IgD-negative memory B cell (primary cell): ENCODE results near the gene CXXC5. TPM values are rescaled to one million over a fixed set of nuclear protein-coding genes. Genes with fewer than 3 reads are reported as not detected.

Source experiments
- H3K27ac Mint-ChIP-seq, 3 donors: one replicate each; pipeline ENCODE4 v1.8.0; 2020 to 2022; ENCODE audit warnings: mild to moderate bottlenecking in 3 of 3, mixed read lengths in 3 of 3, moderate library complexity in 1 of 3
- H3K27me3 Mint-ChIP-seq: one replicate; pipeline ENCODE4 v1.8.0; 2021; ENCODE audit warnings: mixed read lengths
- H3K36me3 Mint-ChIP-seq: one replicate; pipeline ENCODE4 v1.8.0; 2020; ENCODE audit warnings: mild to moderate bottlenecking, mixed read lengths
- H3K4me1 Mint-ChIP-seq, 3 donors: one replicate each; pipeline ENCODE4 v1.8.0; 2020 to 2022; ENCODE audit warnings: mixed read lengths in 3 of 3, mild to moderate bottlenecking in 1 of 3
- H3K4me3 Mint-ChIP-seq, 4 donors: one replicate each; pipeline ENCODE4 v1.8.0; 2020 to 2022; ENCODE audit warnings: mild to moderate bottlenecking in 4 of 4, mixed read lengths in 4 of 4, moderate library complexity in 3 of 4
- H3K9me3 Mint-ChIP-seq, 3 donors: one replicate each; pipeline ENCODE4 v1.8.0; 2020 to 2021; ENCODE audit warnings: mixed read lengths in 3 of 3, mild to moderate bottlenecking in 1 of 3
- polyA plus RNA-seq: library from polyadenylated mRNA; unstranded; fragments of 300-500 nt; fragmentation: Illumina TruSeq; gene quantifications from one replicate; pipeline ENCODE4 v1.2.3, GENCODE V29; 2021

CXXC5 gene
- polyA plus RNA-seq, 1 donor from 2014 or later = 447 TPM

DNA sequence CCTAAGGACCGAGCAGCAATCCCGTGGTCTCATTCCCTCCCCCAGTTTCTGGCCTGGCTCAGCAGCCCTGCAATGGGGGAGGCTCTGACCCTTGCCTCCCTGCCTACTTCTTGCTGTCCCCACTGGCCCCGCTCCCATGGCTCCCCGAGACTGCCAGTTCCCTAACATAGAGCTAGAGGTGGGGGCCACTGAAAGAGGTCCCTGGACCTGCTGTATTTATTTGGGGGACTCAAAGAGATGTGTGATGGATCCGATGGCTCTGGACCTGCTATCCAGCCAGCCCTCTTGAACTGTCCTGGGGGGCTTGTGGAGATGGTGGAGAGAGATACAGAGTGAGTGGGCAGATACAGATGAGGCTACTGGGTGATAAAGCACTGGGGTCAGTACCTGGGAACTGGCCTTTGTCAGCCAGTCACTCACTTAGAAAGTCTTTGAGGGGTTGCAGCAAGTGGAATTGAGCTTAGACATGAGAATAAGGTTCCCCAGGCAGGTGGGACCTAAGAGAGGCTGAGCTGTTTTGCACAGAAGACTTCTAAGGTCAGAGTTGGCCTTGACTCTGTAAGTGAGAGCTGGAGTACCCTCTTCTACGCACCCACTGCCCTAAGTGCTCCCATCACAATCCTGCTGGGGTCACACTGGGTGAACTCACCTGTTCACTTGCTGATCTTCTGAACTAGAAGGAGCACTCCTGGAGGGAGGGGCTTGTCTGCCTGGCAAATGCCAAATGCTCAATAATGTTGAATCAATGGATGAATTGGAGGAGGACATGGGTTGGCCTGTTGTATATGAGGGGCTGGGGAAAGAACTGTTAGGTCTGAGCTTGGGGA lies 42.9 kb downstream of the CXXC5 start:
- Mint-ChIP-seq H3K36me3 (no peaks in the 10 kb centered on the region), H3K4me3 (no peak overlapping the region), H3K27ac (peak overlapping the region in 2 of 3 donors; percentile 73 to 93), H3K9me3 (no peaks in the 10 kb centered on the region), H3K27me3 (peaks cover 3% of the 10 kb centered on the region), H3K4me1 (peaks cover 22 to 23% (median 23%) of the 10 kb centered on the region in 3 donors)

DNA sequence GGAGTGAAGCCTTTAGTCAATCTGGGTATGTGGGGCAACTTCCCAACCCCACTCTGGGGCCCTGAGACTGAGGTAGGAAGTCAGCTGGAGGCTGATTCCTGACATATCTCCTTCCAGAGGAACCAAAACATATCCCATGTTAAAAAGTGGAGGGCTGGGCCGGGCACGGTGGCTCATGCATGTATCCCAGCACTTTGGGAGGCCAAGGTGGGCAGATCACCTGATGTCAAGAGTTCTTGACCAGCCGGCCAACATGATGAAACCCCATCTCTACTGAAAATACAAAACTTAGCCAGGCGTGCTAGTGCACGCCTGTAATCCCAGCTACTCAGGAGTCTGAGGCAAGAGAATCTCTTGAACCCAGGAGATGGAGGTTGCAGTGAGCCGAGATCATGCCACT lies 44.0 kb downstream of the CXXC5 start:
- H3K36me3 Mint-ChIP-seq = no peaks in the 10 kb centered on the region
- H3K4me1 Mint-ChIP-seq = peaks cover 18 to 23% (median 19%) of the 10 kb centered on the region in 3 donors
- H3K27ac Mint-ChIP-seq = no peak overlapping the region
- peaks cover 10% of the 10 kb centered on the region for H3K27me3 Mint-ChIP-seq
- H3K9me3 Mint-ChIP-seq = no peaks in the 10 kb centered on the region
- H3K4me3 Mint-ChIP-seq = peak overlapping the region in 1 of 4 donors; percentile 8

DNA sequence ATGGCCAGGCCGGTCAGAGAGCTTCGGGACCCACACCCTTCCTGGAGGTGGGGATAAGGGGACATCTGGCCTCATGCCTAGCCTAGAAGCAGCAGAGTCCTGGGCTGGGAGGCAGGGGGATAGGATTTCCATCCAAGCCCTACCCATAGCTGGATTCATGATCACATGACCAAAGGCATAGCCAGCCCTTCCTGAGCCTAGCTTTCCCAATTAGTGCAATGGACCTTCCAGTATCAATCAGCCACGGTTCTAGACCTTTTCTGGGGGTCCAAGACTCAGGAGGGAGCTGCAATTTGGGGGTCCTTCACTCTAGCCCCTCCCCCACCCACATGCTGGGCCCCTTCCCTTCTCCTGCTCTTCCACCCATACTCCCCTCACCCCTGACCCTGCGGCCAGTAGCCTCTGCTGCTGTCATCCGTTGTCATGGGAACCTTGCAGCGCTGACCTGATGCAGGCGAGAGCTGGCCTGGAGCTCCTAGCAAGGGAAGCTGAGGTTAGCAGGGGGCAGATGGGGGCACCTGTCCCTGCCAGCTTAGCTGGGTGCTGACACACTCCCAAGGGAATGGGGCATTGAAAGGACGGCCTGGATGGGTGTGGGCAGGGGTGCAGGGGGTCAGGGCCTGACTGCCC lies 44.6 kb downstream of the CXXC5 start:
- H3K4me3 Mint-ChIP-seq = no peak overlapping the region
- peaks cover 10% of the 10 kb centered on the region for H3K27me3 Mint-ChIP-seq
- H3K36me3 Mint-ChIP-seq = no peaks in the 10 kb centered on the region
- peak overlapping the region in 1 of 3 donors; percentile 53 for H3K27ac Mint-ChIP-seq
- H3K4me1 Mint-ChIP-seq = peaks cover 12 to 23% (median 15%) of the 10 kb centered on the region in 3 donors
- H3K9me3 Mint-ChIP-seq = no peaks in the 10 kb centered on the region

DNA sequence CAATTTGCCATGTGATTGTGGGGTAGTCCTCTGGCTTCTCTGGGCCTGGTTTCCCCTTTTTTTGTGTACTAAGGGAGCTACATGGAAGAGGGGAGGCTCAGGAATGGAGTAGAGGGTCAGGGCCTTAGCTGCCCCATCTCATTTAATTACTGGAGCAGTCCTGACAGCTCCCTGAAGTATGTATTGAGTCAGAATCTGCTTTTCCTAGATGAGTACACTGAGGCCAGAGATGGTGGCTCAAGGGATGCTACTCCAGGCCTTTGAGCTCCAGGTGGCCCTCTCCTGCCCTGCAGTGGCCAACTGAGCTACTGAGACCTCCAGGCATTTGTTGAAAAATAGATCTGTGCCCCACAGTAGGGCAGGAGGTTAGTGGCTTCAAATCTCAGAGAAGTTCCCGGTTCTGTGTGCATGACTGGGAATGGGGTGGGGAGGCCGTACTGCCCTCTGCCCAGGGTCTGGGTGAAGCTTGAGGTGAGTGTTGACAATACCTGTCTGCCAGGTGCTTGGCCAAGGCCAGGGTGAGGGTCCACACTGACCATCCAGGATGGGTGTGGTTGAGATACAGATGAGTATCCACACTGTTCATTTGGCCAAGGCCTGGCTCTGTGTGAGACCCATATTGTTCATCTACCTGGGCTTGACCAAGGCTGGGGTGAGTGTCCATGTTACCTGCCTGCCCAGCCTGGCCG lies 45.7 kb downstream of the CXXC5 start:
- Mint-ChIP-seq H3K9me3 (no peaks in the 10 kb centered on the region), H3K36me3 (no peaks in the 10 kb centered on the region), H3K4me1 (peaks cover 17 to 28% (median 19%) of the 10 kb centered on the region in 3 donors), H3K4me3 (peak overlapping the region in 1 of 4 donors; percentile 4), H3K27ac (no peak overlapping the region), H3K27me3 (peaks cover 20% of the 10 kb centered on the region)

DNA sequence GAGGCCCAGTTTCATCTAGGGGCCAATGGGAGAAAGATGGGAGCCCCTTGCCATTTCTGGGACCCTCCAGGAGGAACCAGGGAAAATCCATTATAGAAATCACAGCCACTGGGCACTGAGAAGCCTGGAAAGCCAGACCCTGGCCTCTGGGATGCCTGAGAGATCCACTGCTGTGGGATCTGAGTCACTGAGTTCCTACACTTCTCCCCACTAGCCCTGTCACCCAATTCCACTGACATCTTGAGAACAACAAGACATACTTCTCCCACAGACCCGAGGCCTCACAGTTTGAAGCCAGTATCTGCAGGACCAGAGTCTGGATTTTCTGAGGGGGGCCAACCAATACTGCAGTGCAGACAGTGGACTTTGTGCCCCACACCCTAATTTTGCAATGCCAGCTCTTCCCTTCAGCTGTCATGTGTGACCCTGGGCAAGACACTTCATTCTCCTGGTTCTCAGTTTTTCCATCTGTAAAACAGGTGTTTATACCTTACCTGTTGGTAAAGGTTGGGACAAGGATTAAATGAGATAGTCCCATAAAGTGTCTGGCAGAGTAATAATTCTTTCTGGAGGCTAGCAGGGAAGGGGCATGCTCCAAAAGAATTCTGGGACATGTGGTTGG lies 46.5 kb downstream of the CXXC5 start:
- H3K27me3 Mint-ChIP-seq = peaks cover 22% of the 10 kb centered on the region
- no peaks in the 10 kb centered on the region for H3K36me3 Mint-ChIP-seq
- H3K4me3 Mint-ChIP-seq = peak overlapping the region in 1 of 4 donors; percentile 4
- peaks cover 18 to 27% (median 19%) of the 10 kb centered on the region in 3 donors for H3K4me1 Mint-ChIP-seq
- H3K9me3 Mint-ChIP-seq = no peaks in the 10 kb centered on the region
- H3K27ac Mint-ChIP-seq = no peak overlapping the region

DNA sequence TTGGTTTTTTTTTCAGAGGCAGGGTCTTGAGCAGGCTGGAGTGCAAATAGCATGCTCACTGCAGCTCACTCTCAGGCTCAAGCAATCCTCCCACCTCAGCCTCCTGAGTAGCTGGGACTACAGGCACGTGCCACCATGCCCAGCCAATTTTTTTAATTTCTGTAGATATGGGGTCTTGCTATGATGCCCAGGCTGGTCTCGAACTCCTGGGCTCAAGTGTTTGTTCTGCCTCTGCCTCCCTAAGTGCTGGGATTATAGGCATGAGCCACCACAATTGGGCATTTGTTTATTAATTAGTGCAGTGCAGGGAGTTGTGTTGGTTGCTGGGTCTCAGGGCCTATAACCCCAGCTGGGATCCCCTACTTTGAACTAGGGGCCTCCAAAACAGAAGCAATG lies 47.0 kb downstream of the CXXC5 start:
- Mint-ChIP-seq H3K4me1 (peaks cover 15 to 22% (median 16%) of the 10 kb centered on the region in 3 donors), H3K36me3 (no peaks in the 10 kb centered on the region), H3K4me3 (no peak overlapping the region), H3K9me3 (no peaks in the 10 kb centered on the region), H3K27me3 (peaks cover 22% of the 10 kb centered on the region), H3K27ac (no peak overlapping the region)

DNA sequence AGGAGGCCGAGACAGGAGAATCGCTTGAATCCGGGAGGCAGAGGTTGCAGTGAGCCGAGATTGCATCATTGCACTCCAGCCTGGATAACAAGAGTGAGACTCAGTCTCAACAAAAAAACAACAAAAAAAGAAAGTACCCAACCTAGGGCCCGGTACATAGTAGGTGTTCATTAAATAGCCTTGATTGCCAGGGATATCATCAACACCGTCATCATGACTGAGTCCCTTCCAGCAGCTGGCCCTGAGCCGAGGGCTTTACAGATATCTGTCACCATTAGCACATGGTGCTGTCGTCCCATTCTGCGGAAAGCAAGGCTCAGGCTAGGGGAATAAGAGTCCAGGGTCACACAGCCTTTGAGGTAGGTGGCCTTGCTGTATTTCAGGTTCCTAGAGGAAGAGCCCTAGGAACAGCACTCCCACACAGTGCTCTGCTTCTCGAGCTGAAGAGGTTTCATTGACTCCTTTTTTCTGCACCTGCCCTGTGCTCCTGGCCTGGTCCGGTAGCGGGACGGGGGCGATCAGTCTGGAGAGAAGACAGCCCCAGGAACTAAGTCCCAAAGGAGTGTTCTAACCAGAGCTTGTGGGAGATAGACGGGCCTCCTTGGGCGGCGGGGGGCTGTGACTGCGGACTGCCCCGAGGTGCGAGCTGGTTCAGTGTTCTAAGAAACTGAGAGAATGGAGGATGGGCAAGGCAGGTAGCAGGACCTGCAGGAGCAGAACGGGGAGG lies 48.2 kb downstream of the CXXC5 start:
- Mint-ChIP-seq H3K27ac (no peak overlapping the region), H3K9me3 (no peaks in the 10 kb centered on the region), H3K27me3 (peaks cover 24% of the 10 kb centered on the region), H3K4me3 (peak overlapping the region; percentile 2 to 81 (median 40)), H3K4me1 (peaks cover 16 to 22% (median 22%) of the 10 kb centered on the region in 3 donors), H3K36me3 (no peaks in the 10 kb centered on the region)

DNA sequence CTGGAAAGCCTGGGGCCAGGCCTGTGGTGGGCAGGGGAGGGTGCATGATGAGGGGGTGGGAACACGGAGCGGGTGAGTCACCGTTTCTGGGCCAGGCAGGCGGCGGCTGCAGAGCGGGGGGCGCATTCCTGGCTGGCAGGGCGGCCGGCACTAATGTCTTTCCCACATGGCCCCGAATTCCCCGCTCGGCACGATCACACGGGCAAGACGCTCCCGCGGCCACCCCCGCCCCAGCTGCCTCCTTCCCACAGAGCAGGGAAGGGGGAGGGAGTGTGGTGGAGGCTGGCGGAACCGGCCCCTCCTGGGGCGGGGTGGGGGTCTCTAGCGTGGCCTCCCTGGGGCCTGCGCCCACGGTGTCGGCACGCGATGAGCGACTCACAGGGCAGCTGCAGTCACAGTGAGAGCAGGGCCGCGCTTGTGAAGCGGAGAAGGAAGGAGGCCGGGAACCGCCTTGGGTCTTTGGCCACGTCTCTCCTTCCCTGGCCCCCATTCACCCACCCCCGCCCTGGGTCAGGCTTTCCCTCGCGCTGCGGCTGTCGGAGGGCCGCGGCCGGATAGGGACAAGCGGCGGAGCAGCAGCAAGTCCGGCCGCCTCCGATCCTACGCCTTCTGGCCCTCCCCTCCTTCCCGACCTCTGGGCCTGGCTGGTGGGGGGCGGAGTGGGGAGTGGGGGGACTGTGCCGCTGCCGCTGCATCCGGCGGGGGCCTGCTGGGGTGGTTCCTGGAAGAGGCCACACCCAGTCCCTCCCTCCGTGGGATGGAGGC lies 48.9 kb downstream of the CXXC5 start:
- no peak overlapping the region for H3K27ac Mint-ChIP-seq
- H3K9me3 Mint-ChIP-seq = no peaks in the 10 kb centered on the region
- H3K36me3 Mint-ChIP-seq = no peaks in the 10 kb centered on the region
- H3K27me3 Mint-ChIP-seq = peaks cover 29% of the 10 kb centered on the region
- H3K4me3 Mint-ChIP-seq = peak overlapping the region in 3 of 4 donors; percentile 12 to 81 (median 77)
- peaks cover 18 to 25% (median 25%) of the 10 kb centered on the region in 3 donors for H3K4me1 Mint-ChIP-seq

DNA sequence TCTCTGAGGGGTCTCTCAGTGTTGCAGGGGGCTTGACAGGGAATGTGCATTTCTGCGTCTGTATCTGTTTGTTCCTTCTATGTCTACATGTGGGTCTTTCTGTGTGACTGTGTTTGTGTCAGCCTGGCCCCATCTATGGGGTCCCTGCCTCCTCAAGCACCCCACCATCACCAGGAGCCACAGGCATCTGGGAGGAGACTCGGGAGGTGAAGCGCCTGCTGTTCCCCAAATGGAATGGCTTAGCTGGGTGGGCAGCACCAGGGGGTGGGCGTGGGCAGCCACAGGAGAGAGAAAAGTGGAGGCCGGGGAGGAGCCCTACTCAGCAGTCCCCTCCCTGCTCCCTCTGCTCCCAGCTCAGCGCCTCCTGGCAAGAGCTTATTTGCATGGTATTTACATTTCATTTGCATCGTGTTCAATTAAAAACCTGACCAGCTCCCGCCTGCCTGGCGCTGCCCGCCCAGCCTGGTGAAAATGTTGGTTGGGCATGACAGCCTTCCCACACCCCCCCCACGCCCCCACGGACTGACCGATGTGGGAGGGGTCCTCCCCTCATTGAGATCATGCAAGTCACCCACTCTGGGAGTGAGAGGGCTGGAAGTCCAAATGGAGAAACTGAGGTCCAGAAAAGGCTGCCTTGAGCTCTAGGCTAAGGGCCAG lies 50.5 kb downstream of the CXXC5 start:
- H3K27ac Mint-ChIP-seq = peak overlapping the region in 2 of 3 donors; percentile 40 to 49
- H3K27me3 Mint-ChIP-seq = peaks cover 35% of the 10 kb centered on the region
- no peaks in the 10 kb centered on the region for H3K36me3 Mint-ChIP-seq
- peak overlapping the region; percentile 8 to 86 (median 49) for H3K4me3 Mint-ChIP-seq
- peaks cover 18 to 27% (median 25%) of the 10 kb centered on the region in 3 donors for H3K4me1 Mint-ChIP-seq
- no peaks in the 10 kb centered on the region for H3K9me3 Mint-ChIP-seq

DNA sequence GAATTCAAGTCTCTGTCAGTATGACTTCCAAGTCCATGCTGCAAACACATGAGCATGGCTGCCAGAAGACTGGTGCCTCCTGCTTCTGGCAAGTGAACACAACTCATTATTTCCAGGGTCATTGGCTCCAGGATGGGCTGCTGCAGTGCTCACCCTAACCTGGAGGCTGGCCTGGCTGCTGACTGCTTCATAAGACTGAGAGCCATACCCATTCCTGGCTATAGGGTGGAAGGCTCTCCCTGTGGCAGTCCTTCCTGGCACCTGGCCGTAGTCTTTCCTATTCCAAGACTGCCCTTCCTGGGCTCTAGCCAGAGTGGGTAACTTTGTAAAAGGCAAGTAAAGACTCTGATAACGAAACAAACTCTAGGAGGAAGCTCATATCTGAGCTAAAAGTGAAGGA lies 51.2 kb downstream of the CXXC5 start:
- peak overlapping the region in 2 of 4 donors; percentile 3 to 24 for H3K4me3 Mint-ChIP-seq
- peak overlapping the region in 1 of 3 donors; percentile 5 for H3K27ac Mint-ChIP-seq
- H3K4me1 Mint-ChIP-seq = peaks cover 18 to 27% (median 21%) of the 10 kb centered on the region in 3 donors

DNA sequence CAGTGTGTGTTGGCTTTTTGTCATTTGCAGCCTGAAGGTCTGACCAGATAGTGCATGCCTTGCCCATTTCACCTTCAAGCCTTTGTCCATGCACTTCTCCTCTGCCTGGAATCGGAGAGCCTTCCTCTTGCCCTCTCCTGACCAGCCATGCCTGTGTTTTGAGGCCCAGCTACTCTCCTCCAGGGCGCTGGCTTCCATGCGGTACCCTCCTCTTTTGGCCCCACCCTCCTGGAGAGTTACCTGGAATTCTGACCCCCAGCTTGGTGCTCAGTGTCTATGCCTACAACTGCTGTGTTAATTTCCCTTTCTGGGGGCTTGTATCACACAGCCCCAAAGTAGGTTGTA lies 52.5 kb downstream of the CXXC5 start:
- peaks cover 19 to 27% (median 20%) of the 10 kb centered on the region in 3 donors for H3K4me1 Mint-ChIP-seq

More for the DNA sequence above, 51.2 kb downstream of the CXXC5 start:
- no peaks in the 10 kb centered on the region for H3K36me3 Mint-ChIP-seq
- no peaks in the 10 kb centered on the region for H3K9me3 Mint-ChIP-seq
- H3K27me3 Mint-ChIP-seq = peaks cover 35% of the 10 kb centered on the region

DNA sequence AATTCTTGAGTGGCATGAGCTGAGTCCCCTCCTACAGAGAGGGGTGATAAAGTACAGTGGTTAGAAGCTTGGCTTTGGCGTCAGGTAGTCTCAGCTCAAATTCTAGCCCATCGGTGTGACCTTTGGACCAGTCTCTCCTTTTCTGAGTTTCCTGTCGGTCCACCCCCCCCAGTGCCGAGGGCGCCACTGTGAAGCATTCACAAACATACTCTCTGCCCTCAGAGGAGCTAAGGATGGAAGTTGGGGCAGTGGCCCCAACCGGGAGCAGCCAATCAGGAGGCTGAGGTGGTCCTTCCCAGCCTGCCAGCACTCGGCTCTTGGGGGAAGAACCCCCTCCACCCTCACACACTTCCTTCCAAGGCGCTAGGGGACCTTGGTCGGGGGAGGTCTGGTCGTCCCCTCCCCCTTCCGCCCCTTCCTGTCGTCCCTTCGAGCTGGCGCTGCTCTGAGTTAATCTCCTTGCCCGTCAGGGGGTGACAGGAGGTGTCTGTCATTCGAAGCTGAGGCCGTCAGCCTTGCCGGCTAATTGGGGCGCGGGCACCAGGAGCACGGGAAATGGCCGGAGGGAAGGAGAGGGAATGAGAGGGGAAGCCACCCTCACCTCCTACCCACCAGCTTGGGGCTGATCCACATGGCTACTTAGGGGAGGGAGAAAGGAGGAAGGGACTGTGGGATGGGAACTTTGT lies 53.0 kb downstream of the CXXC5 start:
- Mint-ChIP-seq H3K36me3 (no peaks in the 10 kb centered on the region), H3K4me1 (peaks cover 22 to 29% (median 25%) of the 10 kb centered on the region in 3 donors), H3K9me3 (no peaks in the 10 kb centered on the region), H3K27ac (peak overlapping the region in 2 of 3 donors; percentile 10 to 78), H3K4me3 (peak overlapping the region in 2 of 4 donors; percentile 54 to 63), H3K27me3 (peaks cover 35% of the 10 kb centered on the region)

More for the DNA sequence above, 52.5 kb downstream of the CXXC5 start:
- no peak overlapping the region for H3K27ac Mint-ChIP-seq
- no peak overlapping the region for H3K4me3 Mint-ChIP-seq
- no peaks in the 10 kb centered on the region for H3K36me3 Mint-ChIP-seq
- no peaks in the 10 kb centered on the region for H3K9me3 Mint-ChIP-seq
- H3K27me3 Mint-ChIP-seq = peaks cover 38% of the 10 kb centered on the region

DNA sequence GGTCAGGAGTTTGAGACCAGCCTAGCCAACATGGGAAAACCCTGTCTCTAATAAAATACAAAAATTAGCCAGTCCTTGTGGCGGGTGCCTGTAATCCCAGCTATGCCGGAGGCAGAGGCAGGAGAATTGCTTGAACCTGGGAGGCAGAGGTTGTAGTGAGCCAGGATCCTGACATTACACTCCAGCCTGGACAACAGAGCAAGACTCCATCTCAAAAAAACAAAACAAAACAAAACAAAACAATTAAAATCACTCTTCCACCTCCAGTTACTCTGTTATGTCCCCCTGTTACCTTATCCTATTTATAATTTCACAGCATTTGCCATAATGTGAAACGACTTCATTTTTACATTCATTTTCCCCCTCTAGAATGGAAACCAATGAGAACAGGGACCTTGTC lies 54.4 kb downstream of the CXXC5 start:
- Mint-ChIP-seq H3K9me3 (no peaks in the 10 kb centered on the region), H3K4me3 (no peak overlapping the region), H3K4me1 (peaks cover 25 to 29% (median 27%) of the 10 kb centered on the region in 3 donors), H3K27ac (no peak overlapping the region), H3K27me3 (peaks cover 29% of the 10 kb centered on the region), H3K36me3 (no peaks in the 10 kb centered on the region)
